Measurements from ENCODE around the gene DNER.
A peak's percentile ranks its signal among the peaks of the same experiment; 100 is the strongest.

The DNER gene

GRCh38 chr2:229642371-229642770 is 72.0 kb downstream of the DNER start:
- H3K9me3 ChIP-seq (ENCODE audit: insufficient read depth, low read length), result no peaks in the 10 kb centered on the region
- no peaks in the 10 kb centered on the region for H4K20me1 ChIP-seq (ENCODE audit: insufficient read depth, low read length)
- H2AFZ ChIP-seq (ENCODE audit: low read depth, low read length), result no peak overlapping the region
- no peaks in the 10 kb centered on the region for H3K36me3 ChIP-seq (replicated peaks; ENCODE audit: low read depth, low read length)
- no peaks in the 10 kb centered on the region for H3K4me1 ChIP-seq (ENCODE audit: low read length)
- no peak overlapping the region for H3K27ac ChIP-seq (ENCODE audit: low read length)
- H3K4me3 ChIP-seq (ENCODE audit: low read length), result no peak overlapping the region
- H3K9ac ChIP-seq (ENCODE audit: low read length), result no peak overlapping the region
- no peaks in the 10 kb centered on the region for H3K79me2 ChIP-seq (ENCODE audit: low read length)
- no peaks in the 10 kb centered on the region for H3K27me3 ChIP-seq (ENCODE audit: low read depth, low read length)
- H3K4me2 ChIP-seq (ENCODE audit: low read length), result no peak overlapping the region
- TF ChIP-seq CTCF (IDR thresholded peaks at IDR 0.05; ENCODE audit: low read depth, low read length) (no peak), EZH2phosphoT487 (IDR thresholded peaks at IDR 0.05; ENCODE audit: low read depth) (no peak)

- H2AFZ ChIP-seq (ENCODE audit: low read depth, low read length), result no peak overlapping the region
- H3K36me3 ChIP-seq (replicated peaks; ENCODE audit: low read depth, low read length), result no peaks in the 10 kb centered on the region
- no peak overlapping the region for H3K4me3 ChIP-seq (ENCODE audit: low read length)
- no peaks in the 10 kb centered on the region for H3K4me1 ChIP-seq (ENCODE audit: low read length)
- H4K20me1 ChIP-seq (ENCODE audit: insufficient read depth, low read length), result no peaks in the 10 kb centered on the region
- H3K4me2 ChIP-seq (ENCODE audit: low read length), result no peak overlapping the region
- H3K27ac ChIP-seq (ENCODE audit: low read length), result no peak overlapping the region
- no peaks in the 10 kb centered on the region for H3K79me2 ChIP-seq (ENCODE audit: low read length)
- TF ChIP-seq CTCF (IDR thresholded peaks at IDR 0.05; ENCODE audit: low read depth, low read length) (peak; percentile 29; the same call in 1 of the 2 replicates), EZH2phosphoT487 (IDR thresholded peaks at IDR 0.05; ENCODE audit: low read depth) (no peak)
- no peak overlapping the region for H3K9ac ChIP-seq (ENCODE audit: low read length)
- H3K27me3 ChIP-seq (ENCODE audit: low read depth, low read length), result no peaks in the 10 kb centered on the region
- no peaks in the 10 kb centered on the region for H3K9me3 ChIP-seq (ENCODE audit: insufficient read depth, low read length)
These were observed 72.7 kb downstream of the DNER start for GRCh38 chr2:229641676-229642075.

- H2AFZ ChIP-seq (ENCODE audit: low read depth, low read length), result no peak overlapping the region
- H3K27me3 ChIP-seq (ENCODE audit: low read depth, low read length), result no peaks in the 10 kb centered on the region
- TF ChIP-seq CTCF (IDR thresholded peaks at IDR 0.05; ENCODE audit: low read depth, low read length) (no peak), EZH2phosphoT487 (IDR thresholded peaks at IDR 0.05; ENCODE audit: low read depth) (no peak)
- H3K79me2 ChIP-seq (ENCODE audit: low read length), result no peaks in the 10 kb centered on the region
- no peaks in the 10 kb centered on the region for H4K20me1 ChIP-seq (ENCODE audit: insufficient read depth, low read length)
- no peak overlapping the region for H3K27ac ChIP-seq (ENCODE audit: low read length)
- H3K36me3 ChIP-seq (replicated peaks; ENCODE audit: low read depth, low read length), result no peaks in the 10 kb centered on the region
- no peaks in the 10 kb centered on the region for H3K4me1 ChIP-seq (ENCODE audit: low read length)
- no peak overlapping the region for H3K4me3 ChIP-seq (ENCODE audit: low read length)
- no peaks in the 10 kb centered on the region for H3K9me3 ChIP-seq (ENCODE audit: insufficient read depth, low read length)
- no peak overlapping the region for H3K4me2 ChIP-seq (ENCODE audit: low read length)
- H3K9ac ChIP-seq (ENCODE audit: low read length), result no peak overlapping the region
These were observed 73.7 kb downstream of the DNER start for GRCh38 chr2:229640636-229641035.

- Histone ChIP-seq H3K36me3 (replicated peaks; ENCODE audit: low read depth, low read length) (no peaks in the 10 kb centered on the region), H3K4me3 (ENCODE audit: low read length) (no peak overlapping the region), H3K9ac (ENCODE audit: low read length) (no peak overlapping the region), H4K20me1 (ENCODE audit: insufficient read depth, low read length) (no peaks in the 10 kb centered on the region), H3K79me2 (ENCODE audit: low read length) (no peaks in the 10 kb centered on the region), H3K27ac (ENCODE audit: low read length) (no peak overlapping the region), H2AFZ (ENCODE audit: low read depth, low read length) (no peak overlapping the region), H3K4me2 (ENCODE audit: low read length) (no peak overlapping the region), H3K9me3 (ENCODE audit: insufficient read depth, low read length) (no peaks in the 10 kb centered on the region), H3K27me3 (ENCODE audit: low read depth, low read length) (no peaks in the 10 kb centered on the region), H3K4me1 (ENCODE audit: low read length) (no peaks in the 10 kb centered on the region)
- no peak for TF ChIP-seq EZH2phosphoT487 (IDR thresholded peaks at IDR 0.05; ENCODE audit: low read depth)
- TF ChIP-seq CTCF (IDR thresholded peaks at IDR 0.05; ENCODE audit: low read depth, low read length), result no peak
These were observed 77.8 kb downstream of the DNER start for GRCh38 chr2:229636571-229636970.

All from OCI-LY3 (cell line).